ENCODE measurements around the gene BOK.
"Not testable (repeated sequence)": the region's sequence is repeated elsewhere in the genome, so short reads cannot be mapped to it uniquely, and the experiment has no call there.

BOK gene

DNA sequence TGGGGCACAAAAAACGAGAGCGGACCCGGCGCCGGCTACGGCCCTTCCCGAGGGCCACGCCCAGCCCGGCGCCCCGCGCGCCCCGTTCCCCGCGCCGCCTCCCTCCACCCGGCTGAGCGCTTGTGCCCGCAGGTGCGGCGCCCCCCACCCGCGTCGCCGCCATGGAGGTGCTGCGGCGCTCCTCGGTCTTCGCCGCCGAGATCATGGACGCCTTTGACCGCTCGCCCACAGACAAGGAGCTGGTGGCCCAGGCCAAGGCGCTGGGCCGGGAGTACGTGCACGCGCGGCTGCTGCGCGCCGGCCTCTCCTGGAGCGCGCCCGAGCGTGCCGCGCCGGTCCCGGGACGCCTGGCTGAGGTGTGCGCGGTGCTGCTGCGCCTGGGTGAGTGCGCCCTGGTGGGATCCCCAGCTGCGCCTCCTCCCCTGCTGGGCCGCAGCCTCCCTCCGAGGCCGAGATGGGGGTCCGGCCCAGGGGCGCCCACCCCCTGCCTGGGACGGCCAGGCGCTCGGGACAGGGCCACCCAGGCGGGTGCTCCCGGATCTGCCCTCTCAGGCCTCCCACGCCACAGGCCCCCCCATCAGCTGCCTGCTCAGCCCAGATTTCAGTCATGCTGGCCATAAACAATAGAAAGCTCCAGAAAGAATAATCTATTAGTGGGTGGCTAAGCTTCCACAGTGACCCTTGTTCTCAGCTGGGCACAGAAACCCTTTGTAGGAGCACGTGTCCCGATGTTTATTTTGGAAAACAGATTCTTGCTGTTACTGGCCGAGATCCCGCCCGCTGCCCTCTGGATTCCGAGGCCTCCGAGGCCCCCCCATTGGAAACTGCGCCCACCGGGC is 997 bp downstream of the BOK start:
- DNase-seq = no peak

DNA sequence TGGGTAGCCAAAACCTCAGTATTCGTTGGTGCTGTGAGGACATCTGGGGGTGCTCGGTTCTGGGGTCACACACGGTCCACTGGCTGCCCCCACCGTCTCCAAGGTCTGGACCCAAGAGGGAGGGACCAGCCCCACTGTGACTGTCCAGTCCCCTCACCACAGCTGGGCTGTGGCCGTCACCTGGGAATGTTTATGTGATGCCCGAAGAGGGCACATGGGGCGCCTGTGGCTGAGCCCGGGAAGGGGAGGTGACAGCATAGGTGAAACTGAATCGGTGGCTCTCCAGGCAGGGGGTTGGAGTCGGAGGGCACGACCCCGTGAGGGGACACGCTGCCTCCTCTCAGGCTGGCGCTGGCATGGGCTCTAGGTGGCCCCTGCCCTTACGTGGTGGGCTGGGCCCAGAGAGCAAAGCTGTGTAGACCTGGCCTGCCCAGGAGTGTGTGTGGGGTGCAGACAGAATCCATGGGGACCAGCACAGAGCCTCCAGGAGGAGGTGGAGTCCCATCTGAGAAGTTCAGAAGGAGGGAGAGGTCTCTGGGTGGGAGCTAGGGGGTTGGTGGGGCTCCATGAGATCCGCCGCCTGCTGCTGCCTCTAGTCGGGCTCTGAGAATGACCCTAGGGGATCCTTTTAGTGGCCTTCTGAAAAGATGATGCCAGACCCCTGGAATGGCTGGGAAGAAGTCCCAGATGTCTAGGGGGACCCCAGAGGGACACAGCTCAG is 1.8 kb downstream of the BOK start:
- no peak for DNase-seq

DNA sequence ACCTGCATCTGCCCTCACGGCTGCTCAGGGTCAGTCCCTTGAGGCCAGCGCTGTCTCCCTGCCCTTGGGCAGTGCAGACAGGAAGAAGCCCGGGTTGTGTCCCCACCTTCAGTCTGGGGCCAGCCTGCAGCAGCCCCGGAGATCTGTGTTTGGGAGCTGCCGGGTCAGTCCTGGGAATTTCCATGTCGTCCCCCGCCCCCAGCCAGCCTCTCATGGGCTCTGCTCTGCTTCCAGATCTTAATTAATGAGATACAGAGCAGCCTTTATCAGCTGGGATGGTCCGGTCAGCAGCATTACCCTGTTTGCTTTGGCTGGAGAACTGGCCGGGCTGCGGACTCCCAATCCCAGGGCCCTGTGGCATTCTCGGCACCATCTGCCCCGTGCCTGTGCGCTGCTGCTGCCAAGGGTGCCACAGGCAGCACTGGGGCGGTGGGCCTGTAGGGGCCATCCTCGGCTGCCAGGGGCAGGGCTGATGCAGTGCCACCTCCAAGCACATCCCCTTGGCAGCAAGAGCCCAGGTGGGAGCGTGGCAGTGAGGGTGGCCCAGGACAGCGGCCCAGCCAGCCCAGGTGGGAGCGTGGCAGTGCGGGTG is 2.4 kb downstream of the BOK start:
- no peak for DNase-seq

GRCh38 chr2:241561832-241562231 is 3.3 kb downstream of the BOK start:
- no peak for DNase-seq

DNA sequence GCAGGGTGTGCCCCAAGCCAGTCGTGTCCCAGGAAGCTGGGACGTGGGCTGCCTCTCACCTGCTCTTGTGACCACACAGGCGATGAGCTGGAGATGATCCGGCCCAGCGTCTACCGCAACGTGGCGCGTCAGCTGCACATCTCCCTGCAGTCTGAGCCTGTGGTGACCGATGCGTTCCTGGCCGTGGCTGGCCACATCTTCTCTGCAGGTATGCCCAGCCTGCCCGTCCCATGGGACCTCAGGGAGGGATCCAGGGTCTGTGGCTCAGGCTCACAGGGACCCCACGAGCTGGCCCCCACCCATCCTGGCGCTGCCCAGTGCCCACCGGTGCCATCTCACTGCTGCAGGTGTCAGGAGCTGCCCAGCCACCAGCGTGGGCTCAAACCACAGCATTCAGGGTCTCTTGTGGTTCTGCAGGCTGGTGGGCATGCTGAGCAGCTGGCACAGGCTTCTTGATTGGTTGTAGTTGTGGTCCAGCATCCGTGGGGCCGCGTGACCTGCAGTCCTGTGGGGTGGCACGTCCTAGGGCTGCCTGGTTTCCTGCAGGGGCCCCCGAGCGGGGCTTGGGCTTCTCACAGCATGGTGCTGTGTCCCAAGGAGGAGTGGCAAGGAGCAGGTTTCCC is 3.8 kb downstream of the BOK start:
- DNase-seq = no peak

- DNase-seq = no peak
Measured at GRCh38 chr2:241563031-241563507, 4.5 kb downstream of the BOK start.

GRCh38 chr2:241563571-241563980 is 5.0 kb downstream of the BOK start:
- no peak for DNase-seq

- no peak for DNase-seq
Measured at GRCh38 chr2:241563981-241564595, 5.5 kb downstream of the BOK start.

GRCh38 chr2:241564596-241565410 is 6.3 kb downstream of the BOK start:
- no peak for DNase-seq

DNA sequence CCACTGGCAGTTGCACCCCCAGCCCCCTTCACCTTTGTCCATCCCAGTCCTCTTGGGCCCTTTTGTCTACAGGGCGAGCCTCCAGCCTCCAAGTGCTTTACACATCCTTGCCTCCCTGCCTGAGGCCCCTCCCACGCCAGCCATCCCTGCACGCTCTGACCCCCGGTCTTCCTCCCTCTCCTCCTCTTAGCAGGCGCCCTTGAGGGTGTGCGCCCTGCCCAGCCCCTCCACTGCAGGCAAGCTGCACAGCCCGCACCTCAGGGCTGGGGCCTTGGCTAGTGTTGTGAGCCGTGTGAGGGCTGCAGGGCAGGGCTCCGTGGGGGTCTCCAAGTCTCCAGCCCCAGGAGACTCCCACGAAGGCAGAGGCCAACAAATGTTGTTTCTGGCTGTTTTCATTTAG is 6.9 kb downstream of the BOK start:
- DNase-seq = no peak

DNA sequence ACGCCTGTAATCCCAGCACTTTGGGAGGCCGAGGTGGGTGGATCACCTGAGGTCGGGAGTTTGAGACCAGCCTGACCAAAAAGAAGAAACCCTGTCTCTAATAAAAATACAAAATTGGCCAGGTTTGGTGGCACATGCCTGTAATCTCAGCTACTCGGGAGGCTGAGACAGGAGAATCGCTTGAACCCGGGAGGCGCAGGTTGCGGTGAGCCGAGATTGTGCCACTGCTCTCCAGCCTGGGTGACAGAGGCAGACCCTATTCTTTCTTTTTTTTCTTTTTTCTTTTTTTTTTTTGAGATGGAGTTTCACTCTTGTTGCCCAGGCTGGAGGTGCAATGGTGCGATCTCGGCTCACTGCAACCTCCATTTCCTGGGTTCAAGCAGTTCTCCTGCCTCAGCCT is 7.5 kb downstream of the BOK start:
- not testable (repeated sequence) for DNase-seq

DNA sequence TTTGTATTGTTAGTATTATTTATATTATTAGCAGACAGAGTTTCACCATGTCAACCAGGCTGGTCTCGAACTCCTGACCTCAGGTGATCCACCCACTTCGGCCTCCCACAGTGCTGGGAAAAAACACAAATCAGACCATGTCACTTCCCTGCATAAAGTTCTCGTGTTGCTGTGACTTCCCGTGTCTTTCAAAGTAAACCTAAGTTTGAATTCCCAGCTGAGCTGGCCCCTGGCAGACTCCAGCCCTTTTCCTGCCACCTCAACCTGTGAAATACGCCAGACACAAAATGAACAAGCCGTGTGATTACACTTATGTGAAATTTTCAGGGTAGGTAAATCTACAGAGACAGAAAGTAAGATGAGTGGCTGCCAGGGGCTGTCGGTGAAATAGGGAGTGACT is 7.9 kb downstream of the BOK start:
- no peak for DNase-seq

DNA sequence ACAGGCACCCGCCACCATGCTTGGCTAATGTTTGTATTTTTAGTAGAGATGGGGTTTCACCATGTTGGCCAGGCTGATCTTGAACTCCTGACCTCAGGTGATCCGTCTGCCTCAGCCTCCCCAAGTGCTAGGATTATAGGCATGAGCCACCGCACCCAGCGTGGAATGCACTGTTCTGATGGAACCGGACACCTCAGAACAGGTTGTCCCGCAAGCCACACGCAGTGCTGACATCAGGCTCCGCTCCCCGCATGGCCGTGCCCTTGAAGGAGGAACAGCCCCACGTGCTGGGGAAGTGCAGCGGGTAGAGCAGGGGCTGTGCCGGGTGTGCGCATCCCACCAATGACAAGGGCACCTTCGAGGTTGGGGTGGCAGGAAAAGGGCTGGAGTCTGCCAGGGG is 8.7 kb downstream of the BOK start:
- not testable (repeated sequence) for DNase-seq

GRCh38 chr2:241567776-241568175 is 9.2 kb downstream of the BOK start:
- no peak for DNase-seq

DNA sequence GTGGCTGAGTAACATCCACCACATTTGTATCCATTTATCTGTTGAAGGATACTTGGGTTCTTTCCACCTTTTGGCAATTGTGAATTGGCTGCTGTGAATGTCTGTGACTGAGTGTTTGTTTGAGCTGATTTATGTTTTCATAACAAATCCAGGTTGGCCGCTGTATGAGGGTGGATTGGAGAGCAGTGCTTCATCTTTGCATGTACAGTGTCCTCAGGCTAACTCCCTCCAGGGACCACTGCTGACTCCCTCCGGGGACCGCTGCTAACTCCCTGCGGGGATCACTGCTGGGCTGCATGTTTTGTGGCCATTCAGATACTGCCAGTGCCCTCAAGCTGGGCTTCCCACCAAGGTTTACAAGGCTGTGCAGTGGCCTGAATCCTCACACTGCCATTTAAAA is 10.2 kb downstream of the BOK start:
- DNase-seq = no peak

GRCh38 chr2:241569831-241570281 is 11.3 kb downstream of the BOK start:
- DNase-seq = no peak

DNA sequence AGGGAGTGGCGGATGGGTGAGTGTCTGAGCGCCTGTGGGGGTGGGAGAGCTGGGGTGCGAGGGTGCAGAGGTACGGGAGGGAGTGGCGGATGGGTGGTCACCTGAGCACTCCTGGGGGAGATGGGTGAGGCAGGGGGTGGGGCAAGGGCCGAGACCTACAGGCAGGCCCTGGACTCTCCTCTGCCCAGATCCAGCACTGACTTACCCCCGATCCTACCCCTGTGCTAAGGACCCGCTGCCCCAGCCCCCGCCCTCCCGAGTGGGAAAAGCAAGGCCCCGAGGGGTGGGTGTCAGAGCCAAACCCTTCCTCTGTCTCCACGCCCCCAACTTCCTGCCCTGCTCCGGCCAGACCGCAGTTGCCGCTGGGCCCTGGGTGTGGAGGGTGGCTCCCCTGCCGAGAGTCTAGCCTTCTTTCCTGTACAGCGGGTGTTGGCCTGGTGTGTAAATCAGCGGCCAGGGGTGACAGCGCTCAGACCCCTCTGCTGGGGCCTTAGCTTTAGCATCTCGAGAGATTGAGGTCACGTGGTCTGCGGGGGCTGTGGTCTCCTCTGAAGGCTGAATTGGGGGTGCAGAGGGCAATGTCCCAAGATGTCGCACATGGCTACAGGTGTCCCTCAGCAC is 12.5 kb downstream of the BOK start:
- no peak for DNase-seq

DNA sequence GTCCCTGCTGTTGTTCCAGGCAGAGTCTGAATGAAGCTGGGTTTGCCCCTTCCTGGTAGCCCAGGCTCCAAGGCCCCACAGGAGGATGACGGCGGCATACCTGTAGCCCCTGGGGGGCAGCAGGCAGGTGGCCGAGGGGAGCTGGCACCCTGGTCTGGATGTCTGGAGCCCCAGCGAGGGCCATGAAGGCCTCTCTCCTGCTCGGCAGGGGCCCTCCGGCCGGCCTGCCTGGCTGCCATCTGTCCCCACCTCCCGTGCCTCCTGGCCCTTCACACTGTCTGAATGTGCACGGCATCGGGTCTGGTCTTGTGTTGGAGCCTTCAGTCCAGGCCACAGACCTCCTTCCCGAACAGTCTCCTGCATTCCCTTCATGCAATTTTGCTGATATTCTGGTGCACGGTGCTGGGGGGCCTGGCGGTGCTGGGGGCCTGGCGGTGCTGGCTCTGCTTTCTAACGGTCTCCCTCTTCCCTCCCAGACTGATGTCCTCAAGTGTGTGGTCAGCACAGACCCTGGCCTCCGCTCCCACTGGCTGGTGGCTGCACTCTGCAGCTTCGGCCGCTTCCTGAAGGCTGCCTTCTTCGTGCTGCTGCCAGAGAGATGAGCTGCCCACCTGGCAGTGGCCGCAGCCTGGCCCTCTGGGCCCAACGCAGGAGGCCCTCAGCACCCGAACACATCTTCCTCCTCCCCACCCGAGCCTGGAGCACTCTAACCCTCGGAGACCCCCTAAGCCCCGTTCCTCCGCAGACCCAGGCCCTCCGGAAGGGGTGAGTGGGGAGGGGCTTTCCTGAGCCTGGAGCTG is 13.5 kb downstream of the BOK start:
- DNase-seq = no peak

DNA sequence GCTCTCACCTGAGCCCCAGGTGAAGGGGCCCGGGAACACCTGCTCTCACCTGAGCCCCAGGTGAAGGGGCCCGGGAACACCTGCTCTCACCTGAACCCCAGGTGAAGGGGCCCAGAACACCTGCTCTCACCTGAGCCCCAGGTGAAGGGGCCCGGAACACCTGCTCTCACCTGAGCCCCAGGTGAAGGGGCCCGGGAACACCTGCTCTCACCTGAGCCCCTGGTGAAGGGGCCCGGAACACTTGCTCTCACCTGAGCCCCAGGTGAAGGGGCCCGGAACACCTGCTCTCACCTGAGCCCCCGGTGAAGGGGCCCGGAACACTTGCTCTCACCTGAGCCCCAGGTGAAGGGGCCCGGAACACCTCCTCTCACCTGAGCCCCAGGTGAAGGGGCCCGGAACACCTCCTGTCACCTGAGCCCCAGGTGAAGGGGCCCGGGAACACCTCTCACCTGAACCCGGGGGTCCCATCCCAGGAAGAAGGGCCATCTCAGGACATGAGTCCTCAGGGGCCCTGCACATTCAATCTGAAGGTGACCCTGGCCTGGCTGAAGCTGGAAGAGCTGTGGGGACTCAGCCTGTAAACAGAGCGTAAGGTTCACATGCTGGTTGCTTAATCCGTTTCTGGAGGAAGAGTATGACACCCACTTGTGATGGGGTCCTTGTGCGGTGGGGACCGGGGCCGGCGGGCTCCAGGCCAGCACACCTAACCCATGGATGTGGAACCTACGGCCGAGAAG is 14.5 kb downstream of the BOK start:
- DNase-seq = not testable (repeated sequence)

DNA sequence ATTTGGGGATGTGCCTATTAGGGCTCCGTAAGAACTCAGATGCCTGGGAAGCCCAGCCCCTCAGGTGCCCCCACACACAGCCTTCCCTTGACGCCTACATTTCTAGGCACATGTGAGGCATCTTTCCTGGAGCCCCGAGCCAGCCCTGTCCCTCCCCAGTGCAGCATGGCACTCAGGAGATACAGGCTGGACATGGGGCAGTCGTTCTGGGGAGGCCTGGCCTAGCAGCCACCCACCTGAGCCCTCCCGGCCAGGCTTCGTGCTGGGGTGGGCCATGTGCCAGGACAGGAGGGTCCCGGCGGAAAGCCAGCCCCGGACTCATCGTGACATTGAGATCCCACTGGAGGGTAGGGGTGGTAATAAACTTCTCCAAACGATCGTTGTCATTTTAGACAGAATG is 15.2 kb downstream of the BOK start:
- DNase-seq = no peak

All from OCI-M1 (cell line).